HepG2 (cell line): Measurements from ENCODE around the gene RNH1. TPM values are rescaled to one million over a fixed set of nuclear protein-coding genes. Genes with fewer than 3 reads are reported as not detected.

Experiments used
- ADNP ChIP-seq: sonication (generic); formaldehyde crosslinking; IDR thresholded peaks from 2 replicates; pipeline ENCODE4 v1.4.0; 2020; ENCODE audit warnings: missing genetic modification reagents
- BRCA1 ChIP-seq: sonication (generic); formaldehyde crosslinking; IDR thresholded peaks from 2 replicates; pipeline ENCODE4 v1.4.0; 2020; ENCODE audit warnings: missing genetic modification reagents
- GMEB2 ChIP-seq: IDR thresholded peaks from 2 replicates; pipeline ENCODE4 v1.6.1; 2016; ENCODE audit warnings: missing biosample characterization, missing genetic modification reagents, low read depth
- HNF1B ChIP-seq: sonication (generic); formaldehyde crosslinking; IDR thresholded peaks from 2 replicates; pipeline ENCODE4 v1.5.1; 2020; ENCODE audit warnings: mild to moderate bottlenecking, moderate library complexity, missing genetic modification reagents
- KDM2A ChIP-seq: sonication (generic); formaldehyde crosslinking; IDR thresholded peaks from 2 replicates; pipeline ENCODE4 v1.4.0; 2020; ENCODE audit warnings: low read depth, missing genetic modification reagents, borderline replicate concordance
- NFKB2 ChIP-seq: sonication (generic); formaldehyde crosslinking; IDR thresholded peaks from 2 replicates; pipeline ENCODE4 v1.4.0; 2020; ENCODE audit warnings: missing genetic modification reagents, borderline replicate concordance
- SALL1 ChIP-seq: sonication (generic); formaldehyde crosslinking; IDR thresholded peaks from 2 replicates; pipeline ENCODE4 v1.8.0; 2022; ENCODE audit warnings: mild to moderate bottlenecking, missing genetic modification reagents
- SRSF1 ChIP-seq: fragments of 200-400 bp; formaldehyde crosslinking; optimal IDR thresholded peaks from 2 replicates; pipeline ENCODE3; 2017; ENCODE audit warnings: mild to moderate bottlenecking, low read depth, low read length, moderate library complexity
- TAF1 ChIP-seq: sonication (generic); formaldehyde crosslinking; IDR thresholded peaks from 2 replicates; pipeline ENCODE4 v1.4.0; 2020; ENCODE audit warnings: missing genetic modification reagents
- ZBTB10 ChIP-seq: sonication (generic); formaldehyde crosslinking; IDR thresholded peaks from 2 replicates; pipeline ENCODE4 v1.4.0; 2020; ENCODE audit warnings: missing genetic modification reagents, borderline replicate concordance
- ZNF232 ChIP-seq: sonication (generic); formaldehyde crosslinking; IDR thresholded peaks from 2 replicates; pipeline ENCODE4 v1.4.0; 2020; ENCODE audit warnings: missing genetic modification reagents, borderline replicate concordance
- ZNF367 ChIP-seq: sonication (generic); formaldehyde crosslinking; IDR thresholded peaks from 2 replicates; pipeline ENCODE4 v1.4.0; 2020; ENCODE audit warnings: missing genetic modification reagents, borderline replicate concordance
- ZNF577 ChIP-seq: sonication (generic); formaldehyde crosslinking; IDR thresholded peaks from 2 replicates; pipeline ENCODE4 v1.4.0; 2020; ENCODE audit warnings: mild to moderate bottlenecking, low read depth, missing genetic modification reagents, borderline replicate concordance
- ZNF747 ChIP-seq: sonication (generic); formaldehyde crosslinking; IDR thresholded peaks from 2 replicates; pipeline ENCODE4 v1.8.1; 2023; ENCODE audit warnings: missing genetic modification reagents, mild to moderate bottlenecking, borderline replicate concordance
- ZNF776 ChIP-seq: sonication (generic); formaldehyde crosslinking; IDR thresholded peaks from 2 replicates; pipeline ENCODE4 v1.4.0; 2020; ENCODE audit warnings: mild to moderate bottlenecking, missing genetic modification reagents
- ZNF788 ChIP-seq: sonication (generic); formaldehyde crosslinking; IDR thresholded peaks from 2 replicates; pipeline ENCODE4 v1.5.0; 2020; ENCODE audit warnings: mild to moderate bottlenecking, missing genetic modification reagents, borderline replicate concordance
- ZSCAN29 ChIP-seq: sonication (generic); formaldehyde crosslinking; conservative IDR thresholded peaks from 2 replicates; pipeline ENCODE4 v1.4.0; 2020; ENCODE audit warnings: mild to moderate bottlenecking, missing genetic modification reagents
- polyA plus RNA-seq, 8 experiments: library from polyadenylated mRNA; depleted of rRNA in 3 of 8; stranded (reverse) in 7 of 8; unstranded in 1 of 8; fragments of >200 nt; fragmentation: Illumina TruSeq in 4 of 8; extraction: Trizol in 4 of 8; gene quantifications; 2 replicates each; pipeline versions ENCODE4 v1.2.1 to v1.2.3, GENCODE V29; 2011 to 2016; ENCODE audit warnings: low read depth in 4 of 8, missing spikeins in 1 of 8, mixed read lengths in 1 of 8; ENCODE audit not compliant: insufficient read depth in 1 of 8
- total RNA-seq, 5 experiments: library from RNA; depleted of rRNA; stranded (reverse); fragments of >200 nt; fragmentation: Illumina TruSeq; extraction: Trizol; gene quantifications; 2 replicates each; pipeline ENCODE4 v1.2.3, GENCODE V29; 2016; ENCODE audit warnings: low read depth in 1 of 5
- TF ChIP-seq, protein P1 (sequence below): IDR thresholded peaks from 2 replicates; pipeline ENCODE4 v1.6.1; 2016; ENCODE audit warnings: mild to moderate bottlenecking
- TF ChIP-seq, protein P2 (sequence below): IDR thresholded peaks from 2 replicates; pipeline ENCODE4 v1.6.1; 2016; ENCODE audit warnings: low read depth, borderline replicate concordance

Gene RNH1
- total and polyA plus RNA-seq, 2 of the 13 experiments (the other 11 are each of a cell fraction or from before 2014, with no cell fraction given), result 36.0 to 74.1 TPM

DNA sequence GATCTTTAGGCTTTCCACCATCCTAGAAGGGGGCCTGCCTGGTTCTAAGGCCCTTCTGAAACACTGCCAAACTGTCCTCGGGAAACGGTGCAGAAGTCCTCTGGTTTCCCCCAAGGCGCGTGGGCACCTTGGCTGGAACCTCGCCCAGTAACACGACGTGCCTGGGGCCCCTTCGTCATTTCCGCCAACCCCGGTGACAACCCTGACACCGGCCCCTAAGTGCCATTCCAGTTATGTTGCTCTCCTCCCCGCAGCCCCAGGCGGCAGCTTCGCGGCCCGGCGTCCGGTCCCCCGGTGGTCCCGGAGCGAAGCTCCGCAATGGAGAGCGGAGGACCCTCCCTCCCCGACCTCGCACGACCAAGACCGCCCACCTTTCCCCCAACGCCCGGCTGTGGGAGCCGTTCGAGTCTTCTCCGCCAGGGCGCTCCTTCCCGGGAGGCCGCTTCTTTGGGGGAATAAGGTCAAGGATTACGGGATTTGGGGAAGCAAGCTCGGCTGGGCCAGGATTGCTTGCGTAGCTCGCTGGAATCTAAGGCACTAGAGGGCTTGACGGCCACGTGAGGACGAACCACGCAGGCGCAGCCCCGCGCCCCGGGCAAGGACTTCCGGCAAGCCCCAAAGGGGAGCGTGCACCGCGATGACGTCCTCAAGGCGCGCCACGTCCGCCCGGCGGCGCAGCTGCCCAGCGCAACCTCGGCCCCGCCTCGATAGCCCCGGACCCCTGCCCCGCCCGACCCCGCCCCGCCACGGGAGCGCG is 626 bp downstream of the RNH1 start (continued):
- TF ChIP-seq ZBTB10 (CRISPR knock-in tag) (peak; percentile 40; the same call in 1 of the 2 replicates), ZNF776 (0 out of 2 replicates have a peak, but pooled peaks have one; percentile 42), ZSCAN29 (0 out of 2 replicates have a peak, but pooled peaks have one; percentile 32), SALL1 (CRISPR knock-in tag) (peak; percentile 71), ZNF232 (CRISPR knock-in tag) (0 out of 2 replicates have a peak, but pooled peaks have one; percentile 43), BRCA1 (CRISPR knock-in tag) (peak; percentile 42; the same call in 1 of the 2 replicates), SRSF1 (peak; percentile 97), ZNF367 (CRISPR knock-in tag) (no peak; the same call in 1 of the 2 replicates), NFKB2 (peak; percentile 79; the same call in 1 of the 2 replicates), ZNF788 (CRISPR knock-in tag) (no peak; the same call in 1 of the 2 replicates), HNF1B (peak; percentile 28; the same call in 1 of the 2 replicates), GMEB2 (CRISPR knock-in tag) (peak; percentile 80), TAF1 (CRISPR knock-in tag) (peak; percentile 63; the same call in 1 of the 2 replicates), ZNF577 (CRISPR knock-in tag) (no peak), ADNP (no peak), ZNF747 (CRISPR knock-in tag) (peak; percentile 82), KDM2A (CRISPR knock-in tag) (peak; percentile 59; the same call in 1 of the 2 replicates)
- TF ChIP-seq, protein P1, sequence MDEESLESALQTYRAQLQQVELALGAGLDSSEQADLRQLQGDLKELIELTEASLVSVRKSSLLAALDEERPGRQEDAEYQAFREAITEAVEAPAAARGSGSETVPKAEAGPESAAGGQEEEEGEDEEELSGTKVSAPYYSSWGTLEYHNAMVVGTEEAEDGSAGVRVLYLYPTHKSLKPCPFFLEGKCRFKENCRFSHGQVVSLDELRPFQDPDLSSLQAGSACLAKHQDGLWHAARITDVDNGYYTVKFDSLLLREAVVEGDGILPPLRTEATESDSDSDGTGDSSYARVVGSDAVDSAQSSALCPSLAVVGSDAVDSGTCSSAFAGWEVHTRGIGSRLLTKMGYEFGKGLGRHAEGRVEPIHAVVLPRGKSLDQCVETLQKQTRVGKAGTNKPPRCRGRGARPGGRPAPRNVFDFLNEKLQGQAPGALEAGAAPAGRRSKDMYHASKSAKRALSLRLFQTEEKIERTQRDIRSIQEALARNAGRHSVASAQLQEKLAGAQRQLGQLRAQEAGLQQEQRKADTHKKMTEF, result peak; percentile 73; the same call in 1 of the 2 replicates
- TF ChIP-seq, protein P2, sequence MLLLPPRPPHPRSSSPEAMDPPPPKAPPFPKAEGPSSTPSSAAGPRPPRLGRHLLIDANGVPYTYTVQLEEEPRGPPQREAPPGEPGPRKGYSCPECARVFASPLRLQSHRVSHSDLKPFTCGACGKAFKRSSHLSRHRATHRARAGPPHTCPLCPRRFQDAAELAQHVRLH, result no peak
